HepG2 (cell line): ENCODE measurements around the gene SYNPO. TPM values are rescaled to one million over a fixed set of nuclear protein-coding genes. Genes with fewer than 3 reads are reported as not detected.

Experiments
- GABPA ChIP-seq, 2 experiments: IDR thresholded peaks; 2 replicates each; pipeline ENCODE4 v1.6.1; 2011 to 2016; ENCODE audit warnings: low read depth in 2 of 2, low read length in 1 of 2, missing biosample characterization in 1 of 2, missing genetic modification characterization in 1 of 2
- KLF16 ChIP-seq, 2 experiments: sonication (generic) in 1 of 2; formaldehyde crosslinking in 1 of 2; IDR thresholded peaks; 2 replicates each; pipeline versions ENCODE4 v1.6.1 to v1.8.0; 2016 to 2023; ENCODE audit warnings: missing genetic modification reagents in 2 of 2, missing compliant biosample characterization in 1 of 2
- LCORL ChIP-seq, 2 experiments: fragments of 450-650 bp in 1 of 2; sonication (generic) in 1 of 2; formaldehyde crosslinking in 1 of 2; IDR thresholded peaks; 2 replicates each; pipeline versions ENCODE4 v1.5.0 to v1.6.1; 2017 to 2020; ENCODE audit warnings: antibody characterized with exemption in 1 of 2, missing genetic modification reagents in 1 of 2
- NCOA1 ChIP-seq: sonication (generic); formaldehyde crosslinking; IDR thresholded peaks from 2 replicates; pipeline ENCODE4 v1.9.0; 2021; ENCODE audit warnings: missing genetic modification reagents
- PCBP2 ChIP-seq: fragments of 200-400 bp; formaldehyde crosslinking; optimal IDR thresholded peaks from 2 replicates; pipeline ENCODE3; 2018; ENCODE audit warnings: low read length, low read depth; ENCODE audit not compliant: poor library complexity, severe bottlenecking
- RARA ChIP-seq: IDR thresholded peaks from 2 replicates; pipeline ENCODE4 v1.6.1; 2016; ENCODE audit warnings: missing genetic modification reagents, missing compliant biosample characterization
- SP5 ChIP-seq: IDR thresholded peaks from 2 replicates; pipeline ENCODE4 v1.6.1; 2016; ENCODE audit warnings: low read depth, borderline replicate concordance
- ZBTB42 ChIP-seq: sonication (generic); formaldehyde crosslinking; IDR thresholded peaks from 2 replicates; pipeline ENCODE4 v1.5.0; 2020; ENCODE audit warnings: mild to moderate bottlenecking, missing genetic modification reagents
- ZNF563 ChIP-seq: sonication (generic); formaldehyde crosslinking; IDR thresholded peaks from 2 replicates; pipeline ENCODE4 v1.8.0; 2022; ENCODE audit warnings: mild to moderate bottlenecking, moderate library complexity, missing genetic modification reagents
- ZNF652 ChIP-seq: IDR thresholded peaks from 2 replicates; pipeline ENCODE4 v1.6.1; 2016; ENCODE audit warnings: low read depth, borderline replicate concordance
- ZNF773 ChIP-seq: sonication (generic); formaldehyde crosslinking; IDR thresholded peaks from 2 replicates; pipeline ENCODE4 v1.4.0; 2020; ENCODE audit warnings: missing genetic modification reagents, borderline replicate concordance
- ZNF782 ChIP-seq: sonication (generic); formaldehyde crosslinking; IDR thresholded peaks from 2 replicates; pipeline ENCODE4 v1.4.0; 2020; ENCODE audit warnings: missing genetic modification reagents, mild to moderate bottlenecking, borderline replicate concordance
- polyA plus RNA-seq, 8 experiments: library from polyadenylated mRNA; depleted of rRNA in 3 of 8; stranded (reverse) in 7 of 8; unstranded in 1 of 8; fragments of >200 nt; fragmentation: Illumina TruSeq in 4 of 8; extraction: Trizol in 4 of 8; gene quantifications; 2 replicates each; pipeline versions ENCODE4 v1.2.1 to v1.2.3, GENCODE V29; 2011 to 2016; ENCODE audit warnings: low read depth in 4 of 8, missing spikeins in 1 of 8, mixed read lengths in 1 of 8; ENCODE audit not compliant: insufficient read depth in 1 of 8
- total RNA-seq, 5 experiments: library from RNA; depleted of rRNA; stranded (reverse); fragments of >200 nt; fragmentation: Illumina TruSeq; extraction: Trizol; gene quantifications; 2 replicates each; pipeline ENCODE4 v1.2.3, GENCODE V29; 2016; ENCODE audit warnings: low read depth in 1 of 5
- TF ChIP-seq, protein P1 (sequence below): sonication (generic); formaldehyde crosslinking; IDR thresholded peaks from 2 replicates; pipeline ENCODE4 v1.5.0; 2020; ENCODE audit warnings: mild to moderate bottlenecking, missing genetic modification reagents
- TF ChIP-seq, protein P2 (sequence below): sonication (generic); formaldehyde crosslinking; IDR thresholded peaks from 2 replicates; pipeline ENCODE4 v1.8.0; 2022; ENCODE audit warnings: missing genetic modification reagents, mild to moderate bottlenecking, moderate library complexity, borderline replicate concordance
- TF ChIP-seq, protein P3 (sequence below): sonication (generic); formaldehyde crosslinking; conservative IDR thresholded peaks from 2 replicates; pipeline ENCODE4 v1.4.0; 2020; ENCODE audit warnings: missing genetic modification reagents

SYNPO gene
- total and polyA plus RNA-seq, 2 of the 13 experiments (the other 11 are each of a cell fraction or from before 2014, with no cell fraction given), result 0.09 to 0.30 TPM

DNA sequence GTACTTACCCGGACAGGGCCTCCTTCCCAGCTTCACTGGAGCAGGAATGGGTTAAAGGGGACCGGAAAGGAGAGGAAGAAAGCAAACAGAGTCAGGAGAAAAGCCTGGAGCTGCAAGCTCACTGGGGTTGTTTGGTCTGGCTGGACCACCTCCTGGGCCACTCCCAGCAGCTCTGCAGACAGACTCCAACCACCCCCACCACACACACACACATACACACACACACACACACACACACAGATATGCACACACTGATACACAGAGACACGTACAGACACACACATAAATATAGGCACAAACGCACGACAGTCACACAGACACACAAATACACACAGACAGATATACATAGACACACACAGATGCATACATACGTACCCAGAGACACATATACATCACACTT, 34.9 kb upstream of the SYNPO start (continued):
- TF ChIP-seq GABPA (IDR thresholded peaks at IDR 0.05; ENCODE audit: low read depth, low read length), result no peak
- TF ChIP-seq GABPA (CRISPR knock-in tag; IDR thresholded peaks at IDR 0.05; ENCODE audit: low read depth), result peak; percentile 42; the same call in 1 of the 2 replicates
- TF ChIP-seq, protein P1, sequence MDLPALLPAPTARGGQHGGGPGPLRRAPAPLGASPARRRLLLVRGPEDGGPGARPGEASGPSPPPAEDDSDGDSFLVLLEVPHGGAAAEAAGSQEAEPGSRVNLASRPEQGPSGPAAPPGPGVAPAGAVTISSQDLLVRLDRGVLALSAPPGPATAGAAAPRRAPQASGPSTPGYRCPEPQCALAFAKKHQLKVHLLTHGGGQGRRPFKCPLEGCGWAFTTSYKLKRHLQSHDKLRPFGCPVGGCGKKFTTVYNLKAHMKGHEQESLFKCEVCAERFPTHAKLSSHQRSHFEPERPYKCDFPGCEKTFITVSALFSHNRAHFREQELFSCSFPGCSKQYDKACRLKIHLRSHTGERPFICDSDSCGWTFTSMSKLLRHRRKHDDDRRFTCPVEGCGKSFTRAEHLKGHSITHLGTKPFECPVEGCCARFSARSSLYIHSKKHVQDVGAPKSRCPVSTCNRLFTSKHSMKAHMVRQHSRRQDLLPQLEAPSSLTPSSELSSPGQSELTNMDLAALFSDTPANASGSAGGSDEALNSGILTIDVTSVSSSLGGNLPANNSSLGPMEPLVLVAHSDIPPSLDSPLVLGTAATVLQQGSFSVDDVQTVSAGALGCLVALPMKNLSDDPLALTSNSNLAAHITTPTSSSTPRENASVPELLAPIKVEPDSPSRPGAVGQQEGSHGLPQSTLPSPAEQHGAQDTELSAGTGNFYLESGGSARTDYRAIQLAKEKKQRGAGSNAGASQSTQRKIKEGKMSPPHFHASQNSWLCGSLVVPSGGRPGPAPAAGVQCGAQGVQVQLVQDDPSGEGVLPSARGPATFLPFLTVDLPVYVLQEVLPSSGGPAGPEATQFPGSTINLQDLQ (CRISPR knock-in tag), result no peak
- TF ChIP-seq ZBTB42 (CRISPR knock-in tag), result no peak
- no peak for TF ChIP-seq ZNF563 (CRISPR knock-in tag)
- TF ChIP-seq NCOA1, result 0 out of 2 replicates have a peak, but pooled peaks have one; percentile 32
- TF ChIP-seq KLF16 (CRISPR knock-in tag; IDR thresholded peaks at IDR 0.05), result no peak
- TF ChIP-seq ZNF773, result no peak
- no peak for TF ChIP-seq LCORL (IDR thresholded peaks at IDR 0.05)
- TF ChIP-seq LCORL (CRISPR knock-in tag; IDR thresholded peaks at IDR 0.05), result 0 out of 2 replicates have a peak, but pooled peaks have one; percentile 28
- TF ChIP-seq PCBP2, result no peak
- TF ChIP-seq, protein P2, sequence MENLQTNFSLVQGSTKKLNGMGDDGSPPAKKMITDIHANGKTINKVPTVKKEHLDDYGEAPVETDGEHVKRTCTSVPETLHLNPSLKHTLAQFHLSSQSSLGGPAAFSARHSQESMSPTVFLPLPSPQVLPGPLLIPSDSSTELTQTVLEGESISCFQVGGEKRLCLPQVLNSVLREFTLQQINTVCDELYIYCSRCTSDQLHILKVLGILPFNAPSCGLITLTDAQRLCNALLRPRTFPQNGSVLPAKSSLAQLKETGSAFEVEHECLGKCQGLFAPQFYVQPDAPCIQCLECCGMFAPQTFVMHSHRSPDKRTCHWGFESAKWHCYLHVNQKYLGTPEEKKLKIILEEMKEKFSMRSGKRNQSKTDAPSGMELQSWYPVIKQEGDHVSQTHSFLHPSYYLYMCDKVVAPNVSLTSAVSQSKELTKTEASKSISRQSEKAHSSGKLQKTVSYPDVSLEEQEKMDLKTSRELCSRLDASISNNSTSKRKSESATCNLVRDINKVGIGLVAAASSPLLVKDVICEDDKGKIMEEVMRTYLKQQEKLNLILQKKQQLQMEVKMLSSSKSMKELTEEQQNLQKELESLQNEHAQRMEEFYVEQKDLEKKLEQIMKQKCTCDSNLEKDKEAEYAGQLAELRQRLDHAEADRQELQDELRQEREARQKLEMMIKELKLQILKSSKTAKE (CRISPR knock-in tag), result peak; percentile 75
- TF ChIP-seq, protein P3, sequence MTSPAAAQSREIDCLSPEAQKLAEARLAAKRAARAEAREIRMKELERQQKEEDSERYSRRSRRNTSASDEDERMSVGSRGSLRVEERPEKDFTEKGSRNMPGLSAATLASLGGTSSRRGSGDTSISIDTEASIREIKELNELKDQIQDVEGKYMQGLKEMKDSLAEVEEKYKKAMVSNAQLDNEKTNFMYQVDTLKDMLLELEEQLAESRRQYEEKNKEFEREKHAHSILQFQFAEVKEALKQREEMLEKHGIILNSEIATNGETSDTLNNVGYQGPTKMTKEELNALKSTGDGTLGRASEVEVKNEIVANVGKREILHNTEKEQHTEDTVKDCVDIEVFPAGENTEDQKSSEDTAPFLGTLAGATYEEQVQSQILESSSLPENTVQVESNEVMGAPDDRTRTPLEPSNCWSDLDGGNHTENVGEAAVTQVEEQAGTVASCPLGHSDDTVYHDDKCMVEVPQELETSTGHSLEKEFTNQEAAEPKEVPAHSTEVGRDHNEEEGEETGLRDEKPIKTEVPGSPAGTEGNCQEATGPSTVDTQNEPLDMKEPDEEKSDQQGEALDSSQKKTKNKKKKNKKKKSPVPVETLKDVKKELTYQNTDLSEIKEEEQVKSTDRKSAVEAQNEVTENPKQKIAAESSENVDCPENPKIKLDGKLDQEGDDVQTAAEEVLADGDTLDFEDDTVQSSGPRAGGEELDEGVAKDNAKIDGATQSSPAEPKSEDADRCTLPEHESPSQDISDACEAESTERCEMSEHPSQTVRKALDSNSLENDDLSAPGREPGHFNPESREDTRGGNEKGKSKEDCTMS (CRISPR knock-in tag), result no peak
- no peak for TF ChIP-seq RARA (CRISPR knock-in tag)
- TF ChIP-seq ZNF652, result peak; percentile 96
- TF ChIP-seq SP5 (CRISPR knock-in tag), result 0 out of 2 replicates have a peak, but pooled peaks have one; percentile 22
- no peak for TF ChIP-seq ZNF782 (CRISPR knock-in tag)
